Ovary (tissue), 9 donors: Measurements from ENCODE around the gene PPHLN1. TPM values are rescaled to one million over a fixed set of nuclear protein-coding genes. Genes with fewer than 3 reads are reported as not detected.

Experiments
- DNase-seq, 5 donors: peaks; one replicate each; pipeline ENCODE4 v3.0.0-alpha.2; 2019 to 2020
- H3K27ac ChIP-seq, 2 donors: fragments of 200-600 bp; one replicate each; pipeline versions ENCODE4 v1.5.1 to v1.8.0; 2019 to 2022
- H3K27me3 ChIP-seq: fragments of 200-600 bp; one replicate; pipeline ENCODE4 v1.8.0; 2022
- H3K36me3 ChIP-seq: fragments of 200-600 bp; sonication (generic); one replicate; pipeline ENCODE4 v1.5.1; 2019
- H3K4me1 ChIP-seq: one replicate; pipeline ENCODE4 v1.8.1; 2013; ENCODE audit warnings: mild to moderate bottlenecking, moderate library complexity; ENCODE audit not compliant: insufficient read depth
- H3K4me3 ChIP-seq: fragments of 200-600 bp; sonication (generic); one replicate; pipeline ENCODE4 v1.5.1; 2017
- H3K9me3 ChIP-seq, 2 donors: fragments of 200-600 bp in 1 of 2; sonication (generic) in 1 of 2; one replicate each; pipeline versions ENCODE4 v1.5.1 to v1.8.1; 2013 to 2019; ENCODE audit warnings: mild to moderate bottlenecking in 1 of 2, moderate library complexity in 1 of 2
- CTCF ChIP-seq, 3 donors: fragments of 450-650 bp in 2 of 3; fragments of 200-600 bp in 1 of 3; IDR thresholded peaks; one replicate each; pipeline versions ENCODE4 v1.5.1 to v1.8.0; 2016 to 2022; ENCODE audit warnings: antibody characterized with exemption in 3 of 3, mild to moderate bottlenecking in 1 of 3
- EP300 ChIP-seq: sonication (generic); formaldehyde crosslinking; IDR thresholded peaks from one replicate; pipeline ENCODE4 v1.6.1; 2017; ENCODE audit warnings: antibody characterized with exemption
- POLR2A ChIP-seq: fragments of 450-650 bp; IDR thresholded peaks from one replicate; pipeline ENCODE4 v1.6.1; 2017; ENCODE audit warnings: antibody characterized with exemption, mild to moderate bottlenecking, moderate library complexity
- WGBS, 3 donors: extraction: QIAGEN DNeasy Blood & Tissue Kit in 1 of 3; methylation state at CpG; one replicate each; pipeline versions ENCODE4 v1.1.5 to v1.1.7; 2013 to 2017; 5-methylcytosine and 5-hydroxymethylcytosine counted together
- intact Hi-C, 4 donors: fragments of 100-400 bp; cut with DNase I; formaldehyde crosslinking; loops; one replicate each; pipeline versions ENCODE4 v1.11.0 to v1.15.1; 2022 to 2023
- polyA plus RNA-seq, 2 donors: library from polyadenylated mRNA; stranded (reverse); fragments of 200-250 nt in 1 of 2; fragments of 350-450 nt in 1 of 2; fragmentation: Illumina TruSeq in 1 of 2; extraction: RNeasy Lipid Tissue Mini Kit (QIAGEN cat#74804) in 1 of 2; gene quantifications; one replicate each; pipeline ENCODE4 v1.2.3, GENCODE V29; 2013 to 2014
- total RNA-seq, 7 donors: library from RNA; depleted of rRNA in 2 of 7; stranded (reverse); fragments of >200 nt in 2 of 7; fragmentation: NEBNext Ultra II Directional in 3 of 7; extraction: Animal tissue kit (Norgen Biotek cat#: 25700) in 3 of 7; gene quantifications; one replicate each; pipeline versions ENCODE4 v1.1.0 to v1.2.4, GENCODE V29; 2016 to 2023
- donor health status: DM: no; HTN: no; CAD: no; lungs with moderate emphysema.
- donor health status: DM: no; HTN: no; CAD: no.
- donor health status: Bipolar disorder and iron deficiency.
- donor health status: DM: yes; HTN: yes; CAD: no.
- donor health status: DM: no; HTN: no; CAD: no.
- donor health status: DM: yes; HTN: yes; CAD: no.

The PPHLN1 gene
- total and polyA plus RNA-seq, 9 donors: 35.6 to 68.9 (median 53.8) TPM

- Histone ChIP-seq H3K9me3 (no peaks in the 10 kb centered on the region), H3K36me3 (no peaks in the 10 kb centered on the region), H3K4me1 (no peaks in the 10 kb centered on the region), H3K27ac (no peak overlapping the region), H3K4me3 (no peak overlapping the region), H3K27me3 (no peaks in the 10 kb centered on the region)
- WGBS, 3 donors: 46 to 67% (median 48%) methylated on average over 2 of the region's 2 CpGs
- intact Hi-C loops: no loop called here
- TF ChIP-seq POLR2A (no peak), CTCF (IDR thresholded peaks at IDR 0.05) (no peak), EP300 (no peak)
- no peak for DNase-seq
Measured at GRCh38 chr12:42394429-42394828, 68.5 kb downstream of the PPHLN1 start.

- H3K27me3 ChIP-seq: no peaks in the 10 kb centered on the region
- no peak for TF ChIP-seq CTCF (IDR thresholded peaks at IDR 0.05)
- no peak for TF ChIP-seq EP300
- TF ChIP-seq POLR2A: no peak
- intact Hi-C loops: no loop called here
- no peak overlapping the region for H3K27ac ChIP-seq
- H3K9me3 ChIP-seq: no peaks in the 10 kb centered on the region
- no peak overlapping the region for H3K4me3 ChIP-seq
- H3K4me1 ChIP-seq: no peaks in the 10 kb centered on the region
- 93 to 96% (median 94%) methylated on average over 3 of the region's 3 CpGs for WGBS, 3 donors
- no peak for DNase-seq
- H3K36me3 ChIP-seq: no peaks in the 10 kb centered on the region
Measured at GRCh38 chr12:42396473-42397259, 70.7 kb downstream of the PPHLN1 start.

- no peaks in the 10 kb centered on the region for H3K9me3 ChIP-seq
- no peak for TF ChIP-seq EP300
- TF ChIP-seq POLR2A: no peak
- TF ChIP-seq CTCF (IDR thresholded peaks at IDR 0.05): no peak
- no peaks in the 10 kb centered on the region for H3K4me1 ChIP-seq
- H3K27me3 ChIP-seq: no peaks in the 10 kb centered on the region
- no peak for DNase-seq
- no peak overlapping the region for H3K27ac ChIP-seq
- intact Hi-C loops: no loop called here
- H3K36me3 ChIP-seq: no peaks in the 10 kb centered on the region
- no peak overlapping the region for H3K4me3 ChIP-seq
Measured at GRCh38 chr12:42402821-42403411, 76.9 kb downstream of the PPHLN1 start.

GRCh38 chr12:42407306-42407705 lies 81.3 kb downstream of the PPHLN1 start:
- Histone ChIP-seq H3K9me3 (no peaks in the 10 kb centered on the region), H3K4me1 (no peaks in the 10 kb centered on the region), H3K27me3 (no peaks in the 10 kb centered on the region), H3K27ac (no peak overlapping the region), H3K36me3 (no peaks in the 10 kb centered on the region), H3K4me3 (no peak overlapping the region)
- intact Hi-C loops: no loop called here
- DNase-seq: no peak
- 94 to 97% (median 96%) methylated on average over 1 of the region's 1 CpG for WGBS, 3 donors
- TF ChIP-seq POLR2A (no peak), CTCF (IDR thresholded peaks at IDR 0.05) (no peak), EP300 (no peak)
